Esophagus muscularis mucosa (tissue), 4 donors: ENCODE measurements around the gene TARBP2.

Experiments used
- EP300 ChIP-seq: sonication (generic); formaldehyde crosslinking; IDR thresholded peaks from one replicate; pipeline ENCODE4 v1.6.1; 2017; ENCODE audit warnings: antibody characterized with exemption
- POLR2A ChIP-seq: fragments of 450-650 bp; IDR thresholded peaks from one replicate; pipeline ENCODE4 v1.6.1; 2017; ENCODE audit warnings: antibody characterized with exemption, moderate library complexity, mild to moderate bottlenecking, low read depth
- TF ChIP-seq, protein P1 (sequence below), 3 experiments: fragments of 200-600 bp in 2 of 3; fragments of 450-650 bp in 1 of 3; sonication (generic) in 2 of 3; IDR thresholded peaks; one replicate each; pipeline ENCODE4 v1.5.1; 2017 to 2019; ENCODE audit warnings: antibody characterized with exemption in 3 of 3, mild to moderate bottlenecking in 2 of 3, moderate library complexity in 1 of 3

DNA sequence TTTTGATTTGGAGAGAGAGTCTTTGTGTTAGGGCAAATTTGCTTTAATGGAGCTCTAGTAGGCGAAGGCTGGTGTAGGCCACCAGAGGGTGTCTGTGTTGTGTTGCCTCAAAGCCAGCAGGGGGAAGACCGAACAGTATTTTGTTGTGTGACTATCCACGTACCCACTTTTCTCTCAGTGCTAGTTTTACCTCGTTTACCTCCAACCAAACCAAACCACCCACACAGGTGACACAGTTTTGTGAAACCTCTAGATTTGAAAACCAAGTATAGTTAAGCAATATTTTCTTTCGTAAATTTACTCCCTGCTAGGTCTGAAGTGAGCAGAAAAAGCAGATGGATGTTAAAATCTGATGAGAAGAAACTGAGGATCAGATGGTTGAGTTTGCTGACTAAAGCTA, 42.5 kb downstream of the TARBP2 start:
- TF ChIP-seq, protein P1, sequence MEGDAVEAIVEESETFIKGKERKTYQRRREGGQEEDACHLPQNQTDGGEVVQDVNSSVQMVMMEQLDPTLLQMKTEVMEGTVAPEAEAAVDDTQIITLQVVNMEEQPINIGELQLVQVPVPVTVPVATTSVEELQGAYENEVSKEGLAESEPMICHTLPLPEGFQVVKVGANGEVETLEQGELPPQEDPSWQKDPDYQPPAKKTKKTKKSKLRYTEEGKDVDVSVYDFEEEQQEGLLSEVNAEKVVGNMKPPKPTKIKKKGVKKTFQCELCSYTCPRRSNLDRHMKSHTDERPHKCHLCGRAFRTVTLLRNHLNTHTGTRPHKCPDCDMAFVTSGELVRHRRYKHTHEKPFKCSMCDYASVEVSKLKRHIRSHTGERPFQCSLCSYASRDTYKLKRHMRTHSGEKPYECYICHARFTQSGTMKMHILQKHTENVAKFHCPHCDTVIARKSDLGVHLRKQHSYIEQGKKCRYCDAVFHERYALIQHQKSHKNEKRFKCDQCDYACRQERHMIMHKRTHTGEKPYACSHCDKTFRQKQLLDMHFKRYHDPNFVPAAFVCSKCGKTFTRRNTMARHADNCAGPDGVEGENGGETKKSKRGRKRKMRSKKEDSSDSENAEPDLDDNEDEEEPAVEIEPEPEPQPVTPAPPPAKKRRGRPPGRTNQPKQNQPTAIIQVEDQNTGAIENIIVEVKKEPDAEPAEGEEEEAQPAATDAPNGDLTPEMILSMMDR (IDR thresholded peaks at IDR 0.05), result peak; percentile 81 to 93 (median 83)
- no peak for TF ChIP-seq POLR2A
- TF ChIP-seq EP300, result no peak
